Panc1 (cell line): ENCODE measurements around the gene PLEKHG4B. TPM values are rescaled to one million over a fixed set of nuclear protein-coding genes. Genes with fewer than 3 reads are reported as not detected.

Experiments
- ATAC-seq: fragments of 200-7000 bp; cut with Tn5 transposase; 2 replicates; pipeline ENCODE4 v1.9.1; 2020; ENCODE audit warnings: mild to moderate bottlenecking, moderate library complexity
- BruUV-seq: library from RNA; stranded (reverse); fragments of 400-500 nt; replicated peaks from 2 replicates; lab custom pipeline; 2021; lab: Mats Ljungman, UMichigan
- CTCF ChIA-PET: fragments of 300-600 bp; sonication (Branson Sonifier 250); formaldehyde crosslinking; loops from one replicate; lab custom pipeline; 2022; ENCODE audit warnings: antibody characterized with exemption; lab: Charles Lee
- POLR2A ChIA-PET: fragments of 300-600 bp; sonication (Branson Sonifier 250); formaldehyde crosslinking; loops from one replicate; lab custom pipeline; 2022; ENCODE audit warnings: antibody characterized with exemption; lab: Charles Lee
- DNase-seq: peaks from one replicate; pipeline ENCODE4 v3.0.0-alpha.2; 2010; ENCODE audit warnings: low read depth, low spot score
- H3K27ac ChIP-seq: 2 replicates; pipeline ENCODE4 v1.5.1; 2011; ENCODE audit warnings: mild to moderate bottlenecking, low read length, inconsistent platforms
- H3K27me3 ChIP-seq: fragments of 200-500 bp; sonication (Bioruptor generic); 2 replicates; pipeline ENCODE4 v1.6.0; 2014; ENCODE audit warnings: low read length, inconsistent platforms; ENCODE audit not compliant: control insufficient read depth, insufficient read depth
- H3K36me3 ChIP-seq: fragments of 200-500 bp; sonication (Bioruptor generic); 2 replicates; pipeline ENCODE4 v1.5.1; 2014; ENCODE audit warnings: inconsistent platforms, mild to moderate bottlenecking, low read length, moderate library complexity; ENCODE audit not compliant: control insufficient read depth, insufficient read depth
- H3K4me1 ChIP-seq: 2 replicates; pipeline ENCODE4 v1.5.1; 2011; ENCODE audit warnings: inconsistent platforms, mild to moderate bottlenecking, low read length, moderate library complexity; ENCODE audit not compliant: control insufficient read depth, insufficient read depth
- H3K4me3 ChIP-seq, 2 experiments: 2 replicates each; pipeline ENCODE4 v1.5.1; 2011 to 2012; ENCODE audit warnings: low read depth in 2 of 2, low read length in 2 of 2, mild to moderate bottlenecking in 2 of 2, inconsistent platforms in 1 of 2, moderate library complexity in 1 of 2
- H3K9me3 ChIP-seq: fragments of 200-500 bp; sonication (Bioruptor generic); 2 replicates; pipeline ENCODE4 v1.5.1; 2014; ENCODE audit warnings: low read depth, mild to moderate bottlenecking, inconsistent platforms, low read length, moderate library complexity; ENCODE audit not compliant: control insufficient read depth, insufficient read depth
- CTCF ChIP-seq: fragments of 450-650 bp; IDR thresholded peaks from 2 replicates; pipeline ENCODE4 v1.5.1; 2017; ENCODE audit warnings: mild to moderate bottlenecking
- POLR2AphosphoS5 ChIP-seq: IDR thresholded peaks from 2 replicates; pipeline ENCODE4 v1.6.1; 2012; ENCODE audit warnings: mild to moderate bottlenecking, low read depth, low read length, moderate library complexity
- SIN3A ChIP-seq: IDR thresholded peaks from 2 replicates; pipeline ENCODE4 v1.6.1; 2012; ENCODE audit warnings: low read depth, mild to moderate bottlenecking, low read length, moderate library complexity, borderline replicate concordance; ENCODE audit not compliant: insufficient read depth
- TCF7L2 ChIP-seq: IDR thresholded peaks from 2 replicates; pipeline ENCODE4 v1.6.1; 2011; ENCODE audit warnings: mild to moderate bottlenecking, low read depth, low read length, inconsistent platforms
- in situ Hi-C: cut with HindIII; loops from 2 replicates; pipeline ENCODE4 v1.10.0; 2016; ENCODE audit warnings: low sequenced_read_pairs, low pct_unique_long_range_greater_than_20kb
- intact Hi-C: fragments of 100-400 bp; cut with micrococcal nuclease; formaldehyde crosslinking; loops from one replicate; pipeline ENCODE4 v1.10.0; 2022; ENCODE audit not compliant: unreplicated experiment
- total RNA-seq: library from RNA; stranded (reverse); gene quantifications from one replicate; pipeline ENCODE4 v1.2.1, GENCODE V29; 2021; ENCODE audit not compliant: unreplicated experiment
- TF ChIP-seq, protein P1 (sequence below), 2 experiments: IDR thresholded peaks; 2 replicates each; pipeline ENCODE4 v1.6.1; 2011 to 2012; ENCODE audit warnings: low read depth in 2 of 2, control low read depth in 1 of 2, low read length in 1 of 2, mild to moderate bottlenecking in 1 of 2, moderate library complexity in 1 of 2; ENCODE audit not compliant: insufficient read depth in 1 of 2

The PLEKHG4B gene
- total RNA-seq, 1 experiment from 2014 or later, result 8.9 TPM

- ChIA-PET CTCF (no interaction called here), POLR2A (interaction anchor here (0.5 kb wide), 1 partner anchor 126 kb away, joined by 3 read pairs; no protein-coding TSS in a partner anchor)
- Histone ChIP-seq H3K4me3 (no peak overlapping the region), H3K4me1 (no peaks in the 10 kb centered on the region), H3K27ac (no peak overlapping the region), H3K36me3 (no peaks in the 10 kb centered on the region), H3K27me3 (peaks cover 2% of the 10 kb centered on the region; the same call in 1 of the 2 replicates), H3K9me3 (no peaks in the 10 kb centered on the region)
- no peak for TF ChIP-seq POLR2AphosphoS5
- intact Hi-C loops, result no loop called here
- no TSS peak for BruUV-seq
- in situ Hi-C loops, result no loop called here
- ATAC-seq (no peak), DNase-seq (no peak)
These were observed 89.2 kb downstream of the PLEKHG4B start for GRCh38 chr5:181160-181559.

- H3K9me3 ChIP-seq, result no peaks in the 10 kb centered on the region
- no peak overlapping the region for H3K27ac ChIP-seq
- no peaks in the 10 kb centered on the region for H3K36me3 ChIP-seq
- BruUV-seq, result no TSS peak
- peaks cover 2% of the 10 kb centered on the region; the same call in 1 of the 2 replicates for H3K27me3 ChIP-seq
- ChIA-PET POLR2A (no interaction called here), CTCF (no interaction called here)
- TF ChIP-seq SIN3A (no peak), CTCF (no peak), TCF7L2 (no peak), POLR2AphosphoS5 (no peak)
- TF ChIP-seq, protein P1, sequence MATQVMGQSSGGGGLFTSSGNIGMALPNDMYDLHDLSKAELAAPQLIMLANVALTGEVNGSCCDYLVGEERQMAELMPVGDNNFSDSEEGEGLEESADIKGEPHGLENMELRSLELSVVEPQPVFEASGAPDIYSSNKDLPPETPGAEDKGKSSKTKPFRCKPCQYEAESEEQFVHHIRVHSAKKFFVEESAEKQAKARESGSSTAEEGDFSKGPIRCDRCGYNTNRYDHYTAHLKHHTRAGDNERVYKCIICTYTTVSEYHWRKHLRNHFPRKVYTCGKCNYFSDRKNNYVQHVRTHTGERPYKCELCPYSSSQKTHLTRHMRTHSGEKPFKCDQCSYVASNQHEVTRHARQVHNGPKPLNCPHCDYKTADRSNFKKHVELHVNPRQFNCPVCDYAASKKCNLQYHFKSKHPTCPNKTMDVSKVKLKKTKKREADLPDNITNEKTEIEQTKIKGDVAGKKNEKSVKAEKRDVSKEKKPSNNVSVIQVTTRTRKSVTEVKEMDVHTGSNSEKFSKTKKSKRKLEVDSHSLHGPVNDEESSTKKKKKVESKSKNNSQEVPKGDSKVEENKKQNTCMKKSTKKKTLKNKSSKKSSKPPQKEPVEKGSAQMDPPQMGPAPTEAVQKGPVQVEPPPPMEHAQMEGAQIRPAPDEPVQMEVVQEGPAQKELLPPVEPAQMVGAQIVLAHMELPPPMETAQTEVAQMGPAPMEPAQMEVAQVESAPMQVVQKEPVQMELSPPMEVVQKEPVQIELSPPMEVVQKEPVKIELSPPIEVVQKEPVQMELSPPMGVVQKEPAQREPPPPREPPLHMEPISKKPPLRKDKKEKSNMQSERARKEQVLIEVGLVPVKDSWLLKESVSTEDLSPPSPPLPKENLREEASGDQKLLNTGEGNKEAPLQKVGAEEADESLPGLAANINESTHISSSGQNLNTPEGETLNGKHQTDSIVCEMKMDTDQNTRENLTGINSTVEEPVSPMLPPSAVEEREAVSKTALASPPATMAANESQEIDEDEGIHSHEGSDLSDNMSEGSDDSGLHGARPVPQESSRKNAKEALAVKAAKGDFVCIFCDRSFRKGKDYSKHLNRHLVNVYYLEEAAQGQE (IDR thresholded peaks at IDR 0.05; ENCODE audit: insufficient read depth in 1 of 2, low read depth in 2 of 2, low read length in 1 of 2), result no peak
- in situ Hi-C loops, result no loop called here
- ATAC-seq (no peak), DNase-seq (no peak)
- intact Hi-C loops, result no loop called here
- no peak overlapping the region for H3K4me3 ChIP-seq
- no peaks in the 10 kb centered on the region for H3K4me1 ChIP-seq
These were observed 89.6 kb downstream of the PLEKHG4B start for GRCh38 chr5:181566-181965.

GRCh38 chr5:182126-182525 lies 90.2 kb downstream of the PLEKHG4B start:
- BruUV-seq, result no TSS peak
- ChIA-PET CTCF (no interaction called here), POLR2A (no interaction called here)
- ATAC-seq, result no peak
- intact Hi-C loops, result no loop called here
- Histone ChIP-seq H3K4me3 (no peak overlapping the region), H3K9me3 (no peaks in the 10 kb centered on the region), H3K27me3 (peaks cover 2% of the 10 kb centered on the region; the same call in 1 of the 2 replicates), H3K27ac (no peak overlapping the region), H3K4me1 (no peaks in the 10 kb centered on the region), H3K36me3 (no peaks in the 10 kb centered on the region)
- TF ChIP-seq SIN3A (no peak), TCF7L2 (no peak)
- TF ChIP-seq, protein P1 (IDR thresholded peaks at IDR 0.05; ENCODE audit: insufficient read depth in 1 of 2, low read depth in 2 of 2, low read length in 1 of 2), result no peak
- in situ Hi-C loops, result no loop called here
- DNase-seq, result no peak
